ENCODE measurements around the gene IQCN.

Gene IQCN

GRCh38 chr19:18317961-18318800 is 43.9 kb upstream of the IQCN start:
- Histone ChIP-seq H2AFZ (ENCODE audit: low read depth, low read length) (no peak overlapping the region), H3K79me2 (ENCODE audit: insufficient read depth, low read length) (peaks cover 84% of the 10 kb centered on the region), H3K27me3 (ENCODE audit: insufficient read depth, low read length, poor library complexity) (no peaks in the 10 kb centered on the region), H4K20me1 (ENCODE audit: insufficient read depth, low read length) (peaks cover 37% of the 10 kb centered on the region), H3K9me3 (ENCODE audit: insufficient read depth, low read length, severe bottlenecking) (no peaks in the 10 kb centered on the region), H3K27ac (ENCODE audit: low read length) (peak overlapping the region; percentile 75), H3K4me1 (ENCODE audit: insufficient read depth, low read length) (peaks cover 40% of the 10 kb centered on the region), H3K36me3 (ENCODE audit: insufficient read depth, low read length) (peaks cover 60% of the 10 kb centered on the region), H3K9ac (ENCODE audit: low read depth, low read length) (peak overlapping the region; percentile 31), H3K4me2 (ENCODE audit: insufficient read depth, low read length) (peak overlapping the region; percentile 32; the same call in 1 of the 2 replicates), H3K4me3 (ENCODE audit: low read depth in 1 of 2, low read length in 2 of 2) (no peak overlapping the region)
- TF ChIP-seq EZH2 (IDR thresholded peaks at IDR 0.05; ENCODE audit: borderline replicate concordance, low read depth, low read length, severe bottlenecking) (no peak), CTCF (IDR thresholded peaks at IDR 0.05; ENCODE audit: borderline replicate concordance, extremely low read depth, low read length, poor library complexity, severe bottlenecking) (no peak)
- ATAC-seq (ENCODE audit: insufficient read depth, low read depth) (peak; percentile 47), DNase-seq (peak; percentile 81)

GRCh38 chr19:18313398-18313797 is 39.1 kb upstream of the IQCN start:
- no peak for ATAC-seq (ENCODE audit: insufficient read depth, low read depth)
- Histone ChIP-seq H4K20me1 (ENCODE audit: insufficient read depth, low read length) (peaks cover 51% of the 10 kb centered on the region), H3K36me3 (ENCODE audit: insufficient read depth, low read length) (peaks cover 83% of the 10 kb centered on the region), H3K9me3 (ENCODE audit: insufficient read depth, low read length, severe bottlenecking) (no peaks in the 10 kb centered on the region), H3K79me2 (ENCODE audit: insufficient read depth, low read length) (peaks cover 58% of the 10 kb centered on the region), H2AFZ (ENCODE audit: low read depth, low read length) (no peak overlapping the region), H3K4me1 (ENCODE audit: insufficient read depth, low read length) (peaks cover 5% of the 10 kb centered on the region), H3K27me3 (ENCODE audit: insufficient read depth, low read length, poor library complexity) (no peaks in the 10 kb centered on the region), H3K4me3 (ENCODE audit: low read depth in 1 of 2, low read length in 2 of 2) (no peak overlapping the region), H3K27ac (ENCODE audit: low read length) (no peak overlapping the region), H3K9ac (ENCODE audit: low read depth, low read length) (no peak overlapping the region), H3K4me2 (ENCODE audit: insufficient read depth, low read length) (no peak overlapping the region)
- TF ChIP-seq EZH2 (IDR thresholded peaks at IDR 0.05; ENCODE audit: borderline replicate concordance, low read depth, low read length, severe bottlenecking), result no peak
- TF ChIP-seq CTCF (IDR thresholded peaks at IDR 0.05; ENCODE audit: borderline replicate concordance, extremely low read depth, low read length, poor library complexity, severe bottlenecking), result no peak
- DNase-seq, result no peak

- H3K4me1 ChIP-seq (ENCODE audit: insufficient read depth, low read length), result no peaks in the 10 kb centered on the region; the same call in 1 of the 2 replicates
- no peak overlapping the region for H3K4me3 ChIP-seq (ENCODE audit: low read depth in 1 of 2, low read length in 2 of 2)
- DNase-seq, result no peak
Observed at GRCh38 chr19:18312092-18312534, 37.9 kb upstream of the IQCN start.

More at GRCh38 chr19:18312092-18312534, 37.9 kb upstream of the IQCN start:
- no peak overlapping the region for H3K4me2 ChIP-seq (ENCODE audit: insufficient read depth, low read length)
- ATAC-seq (ENCODE audit: insufficient read depth, low read depth), result no peak
- peaks cover 48% of the 10 kb centered on the region for H3K79me2 ChIP-seq (ENCODE audit: insufficient read depth, low read length)
- TF ChIP-seq CTCF (IDR thresholded peaks at IDR 0.05; ENCODE audit: borderline replicate concordance, extremely low read depth, low read length, poor library complexity, severe bottlenecking) (no peak), EZH2 (IDR thresholded peaks at IDR 0.05; ENCODE audit: borderline replicate concordance, low read depth, low read length, severe bottlenecking) (no peak)
- peaks cover 49% of the 10 kb centered on the region for H4K20me1 ChIP-seq (ENCODE audit: insufficient read depth, low read length)
- no peaks in the 10 kb centered on the region for H3K27me3 ChIP-seq (ENCODE audit: insufficient read depth, low read length, poor library complexity)
- no peak overlapping the region for H3K27ac ChIP-seq (ENCODE audit: low read length)
- no peak overlapping the region for H2AFZ ChIP-seq (ENCODE audit: low read depth, low read length)
- H3K9ac ChIP-seq (ENCODE audit: low read depth, low read length), result no peak overlapping the region
- H3K9me3 ChIP-seq (ENCODE audit: insufficient read depth, low read length, severe bottlenecking), result no peaks in the 10 kb centered on the region
- peaks cover 95% of the 10 kb centered on the region for H3K36me3 ChIP-seq (ENCODE audit: insufficient read depth, low read length)

Data from DND-41 (cell line).